ENCODE measurements around the gene ZNF280C.

GRCh38 chrX:130186651-130187050, 82.0 kb downstream of the ZNF280C start:
- TF ChIP-seq CTCF (IDR thresholded peaks at IDR 0.05; ENCODE audit: low read length) (no peak), EZH2 (IDR thresholded peaks at IDR 0.05; ENCODE audit: borderline replicate concordance, low read length) (no peak)
